Measurements from ENCODE around the gene UBD.

DNA sequence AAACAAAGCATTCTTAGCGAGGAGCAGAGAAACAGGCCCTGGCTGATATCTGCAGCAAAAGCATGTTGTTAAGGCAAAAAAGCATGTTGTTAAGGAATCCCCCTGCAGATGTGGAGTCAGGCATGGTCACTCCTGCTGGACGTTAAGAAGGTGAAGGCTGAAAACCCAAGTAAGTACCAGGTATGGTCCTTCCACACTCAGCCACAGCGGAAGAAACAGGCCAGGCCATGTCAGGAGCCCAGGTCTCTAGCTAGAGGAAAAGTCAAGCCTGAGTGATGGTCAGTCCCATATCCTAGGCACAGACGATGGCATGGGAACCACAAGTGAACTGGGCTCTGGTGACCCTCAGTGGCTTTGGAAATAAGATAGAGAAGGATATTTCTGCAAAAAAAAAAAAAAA, 39.3 kb downstream of the UBD start:
- TF ChIP-seq EZH2 (IDR thresholded peaks at IDR 0.05; ENCODE audit: low read depth) = no peak
- no peak for TF ChIP-seq CTCF (conservative IDR thresholded peaks at IDR 0.05)
